WTC11 (cell line): ENCODE measurements around the gene TMEM250. TPM values are rescaled to one million over a fixed set of nuclear protein-coding genes. Genes with fewer than 3 reads are reported as not detected.

ENCODE experiments used
- ATAC-seq: fragments of 200-7000 bp; cut with Tn5 transposase; 2 replicates; pipeline ENCODE4 v1.10.0; 2021; ENCODE audit warnings: mild to moderate bottlenecking, moderate library complexity
- CTCF ChIA-PET: fragments of 300-600 bp; sonication (Branson Sonifier 250); formaldehyde crosslinking; loops from one replicate; lab custom pipeline; 2021; ENCODE audit warnings: antibody characterized with exemption; lab: Charles Lee
- POLR2A ChIA-PET: fragments of 350-600 bp; sonication (Branson Sonifier 250); formaldehyde crosslinking; loops from one replicate; lab custom pipeline; 2021; ENCODE audit warnings: antibody characterized with exemption; lab: Charles Lee
- DNase-seq: peaks from one replicate; pipeline ENCODE4 v3.0.0; 2021; ENCODE audit warnings: low spot score
- H3K27ac Mint-ChIP-seq: 2 replicates; pipeline ENCODE4 v1.8.0; 2021; ENCODE audit warnings: mixed read lengths
- H3K27me3 Mint-ChIP-seq: 2 replicates; pipeline ENCODE4 v1.8.0; 2021; ENCODE audit warnings: low read depth, mild to moderate bottlenecking, moderate library complexity, mixed read lengths
- H3K36me3 Mint-ChIP-seq: 2 replicates; pipeline ENCODE4 v1.8.0; 2021; ENCODE audit warnings: mixed read lengths
- H3K4me1 Mint-ChIP-seq: 2 replicates; pipeline ENCODE4 v1.8.0; 2022; ENCODE audit warnings: mixed read lengths
- H3K4me3 Mint-ChIP-seq: 2 replicates; pipeline ENCODE4 v1.8.0; 2021; ENCODE audit warnings: mild to moderate bottlenecking, moderate library complexity, mixed read lengths
- H3K9me3 Mint-ChIP-seq: 2 replicates; pipeline ENCODE4 v1.8.0; 2021; ENCODE audit warnings: mixed read lengths
- ESRRA ChIP-seq: sonication (generic); formaldehyde crosslinking; IDR thresholded peaks from 2 replicates; pipeline ENCODE4 v1.8.1; 2022; ENCODE audit warnings: mild to moderate bottlenecking, missing genetic modification reagents, borderline replicate concordance
- FOXJ3 ChIP-seq: sonication (generic); formaldehyde crosslinking; IDR thresholded peaks from 2 replicates; pipeline ENCODE4 v1.9.0; 2021; ENCODE audit warnings: missing genetic modification reagents, mild to moderate bottlenecking, borderline replicate concordance
- FOXK1 ChIP-seq: sonication (generic); formaldehyde crosslinking; IDR thresholded peaks from 2 replicates; pipeline ENCODE4 v1.8.0; 2022; ENCODE audit warnings: mild to moderate bottlenecking, moderate library complexity, missing genetic modification reagents
- GRHL2 ChIP-seq: fragments of 250-450 bp; sonication (Bioruptor Pico); IDR thresholded peaks from 2 replicates; pipeline ENCODE4 v1.8.0; 2022; ENCODE audit warnings: mild to moderate bottlenecking, moderate library complexity; ENCODE audit not compliant: insufficient replicate concordance, severe bottlenecking
- JUN ChIP-seq: sonication (generic); formaldehyde crosslinking; IDR thresholded peaks from 2 replicates; pipeline ENCODE4 v1.8.0; 2023; ENCODE audit warnings: mild to moderate bottlenecking, missing genetic modification reagents
- NR2C2 ChIP-seq: sonication (generic); formaldehyde crosslinking; IDR thresholded peaks from 2 replicates; pipeline ENCODE4 v1.8.0; 2022; ENCODE audit warnings: mild to moderate bottlenecking, missing genetic modification reagents
- RELA ChIP-seq: sonication (generic); formaldehyde crosslinking; IDR thresholded peaks from 2 replicates; pipeline ENCODE4 v1.8.1; 2022; ENCODE audit warnings: missing genetic modification reagents, mild to moderate bottlenecking, borderline replicate concordance
- RORB ChIP-seq: fragments of 250-450 bp; sonication (Bioruptor Pico); IDR thresholded peaks from 2 replicates; pipeline ENCODE4 v1.9.0; 2021; ENCODE audit warnings: mild to moderate bottlenecking
- SMAD3 ChIP-seq: sonication (generic); formaldehyde crosslinking; IDR thresholded peaks from 2 replicates; pipeline ENCODE4 v1.8.0; 2022; ENCODE audit warnings: missing genetic modification reagents, mild to moderate bottlenecking, borderline replicate concordance
- SMAD4 ChIP-seq: sonication (generic); formaldehyde crosslinking; IDR thresholded peaks from 2 replicates; pipeline ENCODE4 v1.8.0; 2022; ENCODE audit warnings: mild to moderate bottlenecking, missing genetic modification reagents
- SOX15 ChIP-seq: fragments of 250-450 bp; sonication (Bioruptor Pico); IDR thresholded peaks from 2 replicates; pipeline ENCODE4 v1.9.0; 2021; ENCODE audit warnings: mild to moderate bottlenecking
- ZNF138 ChIP-seq: sonication (generic); formaldehyde crosslinking; conservative IDR thresholded peaks from 2 replicates; pipeline ENCODE4 v1.8.1; 2022; ENCODE audit warnings: mild to moderate bottlenecking, moderate library complexity, missing genetic modification reagents
- ZNF416 ChIP-seq: fragments of 250-450 bp; sonication (Bioruptor Pico); IDR thresholded peaks from 2 replicates; pipeline ENCODE4 v1.9.0; 2021; ENCODE audit warnings: mild to moderate bottlenecking, inconsistent platforms
- total RNA-seq: library from RNA; stranded (reverse); gene quantifications from 3 replicates; pipeline ENCODE4 v1.2.3, GENCODE V29; 2021
- TF ChIP-seq, protein P1 (sequence below): fragments of 250-450 bp; sonication (Bioruptor Pico); IDR thresholded peaks from 2 replicates; pipeline ENCODE4 v1.9.0; 2021; ENCODE audit warnings: mild to moderate bottlenecking, borderline replicate concordance
- TF ChIP-seq, protein P2 (sequence below): fragments of 200-600 bp; IDR thresholded peaks from 2 replicates; pipeline ENCODE4 v1.8.0; 2022; ENCODE audit warnings: antibody characterized with exemption
- TF ChIP-seq, protein P3 (sequence below): sonication (generic); formaldehyde crosslinking; IDR thresholded peaks from 2 replicates; pipeline ENCODE4 v1.8.1; 2023; ENCODE audit warnings: mild to moderate bottlenecking, missing genetic modification reagents
- TF ChIP-seq, protein P4 (sequence below): sonication (generic); formaldehyde crosslinking; IDR thresholded peaks from 2 replicates; pipeline ENCODE4 v1.8.0; 2023; ENCODE audit warnings: mild to moderate bottlenecking, missing genetic modification reagents
- TF ChIP-seq, protein P5 (sequence below): sonication (generic); formaldehyde crosslinking; IDR thresholded peaks from 2 replicates; pipeline ENCODE4 v1.8.0; 2022; ENCODE audit warnings: mild to moderate bottlenecking, missing genetic modification reagents
- TF ChIP-seq, protein P6 (sequence below): sonication (generic); formaldehyde crosslinking; IDR thresholded peaks from 2 replicates; pipeline ENCODE4 v1.8.1; 2022; ENCODE audit warnings: low read depth, missing genetic modification reagents, borderline replicate concordance
- TF ChIP-seq, protein P7 (sequence below): sonication (generic); formaldehyde crosslinking; IDR thresholded peaks from 2 replicates; pipeline ENCODE4 v1.8.1; 2022; ENCODE audit warnings: mild to moderate bottlenecking, missing genetic modification reagents, moderate library complexity, borderline replicate concordance

Gene TMEM250
- total RNA-seq, 1 experiment from 2014 or later = 39.4 TPM

DNA sequence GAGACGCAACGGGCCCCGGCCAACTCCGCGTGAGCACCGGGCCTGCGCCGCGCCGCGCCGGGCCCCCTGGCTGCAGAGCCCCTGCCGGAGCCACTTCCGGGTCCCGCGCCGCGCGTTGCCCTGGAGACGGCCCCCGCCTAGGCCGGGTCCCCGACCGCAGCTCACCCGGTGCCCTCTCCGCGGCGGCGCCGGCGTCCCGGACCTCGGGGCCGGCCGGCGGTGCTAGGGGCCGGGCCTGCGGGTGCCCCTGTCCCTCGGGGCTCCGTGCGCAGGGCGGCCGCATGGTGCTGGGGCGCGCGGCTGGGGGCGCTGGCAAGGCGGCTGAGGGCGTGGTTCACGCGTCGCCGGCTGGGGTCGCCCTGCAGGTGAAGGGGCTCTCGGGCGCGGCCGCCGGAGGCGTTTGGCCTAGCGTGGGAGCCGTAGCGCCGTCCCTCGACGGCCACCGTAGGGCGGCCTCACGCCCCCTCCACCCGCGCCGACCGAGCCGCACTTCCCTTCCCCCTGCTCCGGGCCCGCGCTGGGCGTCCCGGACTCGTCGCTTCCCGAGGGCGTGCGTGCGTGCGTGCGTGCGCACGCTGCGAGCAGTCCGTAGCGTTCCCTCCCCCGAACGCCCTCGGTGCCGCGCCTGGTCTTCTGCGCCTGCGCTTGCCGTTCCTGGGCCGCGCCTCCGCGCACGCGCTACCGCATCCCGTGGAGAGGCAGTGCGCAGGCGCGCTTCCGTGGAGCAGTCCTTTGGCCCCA lies at the start of gene TMEM250 (continued):
- TF ChIP-seq, protein P1, sequence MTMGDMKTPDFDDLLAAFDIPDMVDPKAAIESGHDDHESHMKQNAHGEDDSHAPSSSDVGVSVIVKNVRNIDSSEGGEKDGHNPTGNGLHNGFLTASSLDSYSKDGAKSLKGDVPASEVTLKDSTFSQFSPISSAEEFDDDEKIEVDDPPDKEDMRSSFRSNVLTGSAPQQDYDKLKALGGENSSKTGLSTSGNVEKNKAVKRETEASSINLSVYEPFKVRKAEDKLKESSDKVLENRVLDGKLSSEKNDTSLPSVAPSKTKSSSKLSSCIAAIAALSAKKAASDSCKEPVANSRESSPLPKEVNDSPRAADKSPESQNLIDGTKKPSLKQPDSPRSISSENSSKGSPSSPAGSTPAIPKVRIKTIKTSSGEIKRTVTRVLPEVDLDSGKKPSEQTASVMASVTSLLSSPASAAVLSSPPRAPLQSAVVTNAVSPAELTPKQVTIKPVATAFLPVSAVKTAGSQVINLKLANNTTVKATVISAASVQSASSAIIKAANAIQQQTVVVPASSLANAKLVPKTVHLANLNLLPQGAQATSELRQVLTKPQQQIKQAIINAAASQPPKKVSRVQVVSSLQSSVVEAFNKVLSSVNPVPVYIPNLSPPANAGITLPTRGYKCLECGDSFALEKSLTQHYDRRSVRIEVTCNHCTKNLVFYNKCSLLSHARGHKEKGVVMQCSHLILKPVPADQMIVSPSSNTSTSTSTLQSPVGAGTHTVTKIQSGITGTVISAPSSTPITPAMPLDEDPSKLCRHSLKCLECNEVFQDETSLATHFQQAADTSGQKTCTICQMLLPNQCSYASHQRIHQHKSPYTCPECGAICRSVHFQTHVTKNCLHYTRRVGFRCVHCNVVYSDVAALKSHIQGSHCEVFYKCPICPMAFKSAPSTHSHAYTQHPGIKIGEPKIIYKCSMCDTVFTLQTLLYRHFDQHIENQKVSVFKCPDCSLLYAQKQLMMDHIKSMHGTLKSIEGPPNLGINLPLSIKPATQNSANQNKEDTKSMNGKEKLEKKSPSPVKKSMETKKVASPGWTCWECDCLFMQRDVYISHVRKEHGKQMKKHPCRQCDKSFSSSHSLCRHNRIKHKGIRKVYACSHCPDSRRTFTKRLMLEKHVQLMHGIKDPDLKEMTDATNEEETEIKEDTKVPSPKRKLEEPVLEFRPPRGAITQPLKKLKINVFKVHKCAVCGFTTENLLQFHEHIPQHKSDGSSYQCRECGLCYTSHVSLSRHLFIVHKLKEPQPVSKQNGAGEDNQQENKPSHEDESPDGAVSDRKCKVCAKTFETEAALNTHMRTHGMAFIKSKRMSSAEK (CRISPR knock-in tag) = no peak
- no peak for TF ChIP-seq RORB (CRISPR knock-in tag)
- no peak for TF ChIP-seq NR2C2 (CRISPR knock-in tag)
- TF ChIP-seq JUN = peak; percentile 28; the same call in 1 of the 2 replicates
- TF ChIP-seq, protein P2, sequence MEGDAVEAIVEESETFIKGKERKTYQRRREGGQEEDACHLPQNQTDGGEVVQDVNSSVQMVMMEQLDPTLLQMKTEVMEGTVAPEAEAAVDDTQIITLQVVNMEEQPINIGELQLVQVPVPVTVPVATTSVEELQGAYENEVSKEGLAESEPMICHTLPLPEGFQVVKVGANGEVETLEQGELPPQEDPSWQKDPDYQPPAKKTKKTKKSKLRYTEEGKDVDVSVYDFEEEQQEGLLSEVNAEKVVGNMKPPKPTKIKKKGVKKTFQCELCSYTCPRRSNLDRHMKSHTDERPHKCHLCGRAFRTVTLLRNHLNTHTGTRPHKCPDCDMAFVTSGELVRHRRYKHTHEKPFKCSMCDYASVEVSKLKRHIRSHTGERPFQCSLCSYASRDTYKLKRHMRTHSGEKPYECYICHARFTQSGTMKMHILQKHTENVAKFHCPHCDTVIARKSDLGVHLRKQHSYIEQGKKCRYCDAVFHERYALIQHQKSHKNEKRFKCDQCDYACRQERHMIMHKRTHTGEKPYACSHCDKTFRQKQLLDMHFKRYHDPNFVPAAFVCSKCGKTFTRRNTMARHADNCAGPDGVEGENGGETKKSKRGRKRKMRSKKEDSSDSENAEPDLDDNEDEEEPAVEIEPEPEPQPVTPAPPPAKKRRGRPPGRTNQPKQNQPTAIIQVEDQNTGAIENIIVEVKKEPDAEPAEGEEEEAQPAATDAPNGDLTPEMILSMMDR = no peak
- TF ChIP-seq ZNF138 = no peak
- TF ChIP-seq SMAD3 = peak; percentile 32; the same call in 1 of the 2 replicates
- TF ChIP-seq, protein P3, sequence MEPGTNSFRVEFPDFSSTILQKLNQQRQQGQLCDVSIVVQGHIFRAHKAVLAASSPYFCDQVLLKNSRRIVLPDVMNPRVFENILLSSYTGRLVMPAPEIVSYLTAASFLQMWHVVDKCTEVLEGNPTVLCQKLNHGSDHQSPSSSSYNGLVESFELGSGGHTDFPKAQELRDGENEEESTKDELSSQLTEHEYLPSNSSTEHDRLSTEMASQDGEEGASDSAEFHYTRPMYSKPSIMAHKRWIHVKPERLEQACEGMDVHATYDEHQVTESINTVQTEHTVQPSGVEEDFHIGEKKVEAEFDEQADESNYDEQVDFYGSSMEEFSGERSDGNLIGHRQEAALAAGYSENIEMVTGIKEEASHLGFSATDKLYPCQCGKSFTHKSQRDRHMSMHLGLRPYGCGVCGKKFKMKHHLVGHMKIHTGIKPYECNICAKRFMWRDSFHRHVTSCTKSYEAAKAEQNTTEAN (CRISPR knock-in tag) = peak; percentile 94
- TF ChIP-seq FOXK1 (CRISPR knock-in tag) = peak; percentile 75; the same call in 1 of the 2 replicates
- TF ChIP-seq GRHL2 = no peak
- TF ChIP-seq, protein P4, sequence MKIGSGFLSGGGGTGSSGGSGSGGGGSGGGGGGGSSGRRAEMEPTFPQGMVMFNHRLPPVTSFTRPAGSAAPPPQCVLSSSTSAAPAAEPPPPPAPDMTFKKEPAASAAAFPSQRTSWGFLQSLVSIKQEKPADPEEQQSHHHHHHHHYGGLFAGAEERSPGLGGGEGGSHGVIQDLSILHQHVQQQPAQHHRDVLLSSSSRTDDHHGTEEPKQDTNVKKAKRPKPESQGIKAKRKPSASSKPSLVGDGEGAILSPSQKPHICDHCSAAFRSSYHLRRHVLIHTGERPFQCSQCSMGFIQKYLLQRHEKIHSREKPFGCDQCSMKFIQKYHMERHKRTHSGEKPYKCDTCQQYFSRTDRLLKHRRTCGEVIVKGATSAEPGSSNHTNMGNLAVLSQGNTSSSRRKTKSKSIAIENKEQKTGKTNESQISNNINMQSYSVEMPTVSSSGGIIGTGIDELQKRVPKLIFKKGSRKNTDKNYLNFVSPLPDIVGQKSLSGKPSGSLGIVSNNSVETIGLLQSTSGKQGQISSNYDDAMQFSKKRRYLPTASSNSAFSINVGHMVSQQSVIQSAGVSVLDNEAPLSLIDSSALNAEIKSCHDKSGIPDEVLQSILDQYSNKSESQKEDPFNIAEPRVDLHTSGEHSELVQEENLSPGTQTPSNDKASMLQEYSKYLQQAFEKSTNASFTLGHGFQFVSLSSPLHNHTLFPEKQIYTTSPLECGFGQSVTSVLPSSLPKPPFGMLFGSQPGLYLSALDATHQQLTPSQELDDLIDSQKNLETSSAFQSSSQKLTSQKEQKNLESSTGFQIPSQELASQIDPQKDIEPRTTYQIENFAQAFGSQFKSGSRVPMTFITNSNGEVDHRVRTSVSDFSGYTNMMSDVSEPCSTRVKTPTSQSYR (CRISPR knock-in tag) = peak; percentile 17; the same call in 1 of the 2 replicates
- TF ChIP-seq ESRRA (CRISPR knock-in tag) = no peak
- no peak for TF ChIP-seq ZNF416 (CRISPR knock-in tag)
- TF ChIP-seq FOXJ3 = no peak

DNA sequence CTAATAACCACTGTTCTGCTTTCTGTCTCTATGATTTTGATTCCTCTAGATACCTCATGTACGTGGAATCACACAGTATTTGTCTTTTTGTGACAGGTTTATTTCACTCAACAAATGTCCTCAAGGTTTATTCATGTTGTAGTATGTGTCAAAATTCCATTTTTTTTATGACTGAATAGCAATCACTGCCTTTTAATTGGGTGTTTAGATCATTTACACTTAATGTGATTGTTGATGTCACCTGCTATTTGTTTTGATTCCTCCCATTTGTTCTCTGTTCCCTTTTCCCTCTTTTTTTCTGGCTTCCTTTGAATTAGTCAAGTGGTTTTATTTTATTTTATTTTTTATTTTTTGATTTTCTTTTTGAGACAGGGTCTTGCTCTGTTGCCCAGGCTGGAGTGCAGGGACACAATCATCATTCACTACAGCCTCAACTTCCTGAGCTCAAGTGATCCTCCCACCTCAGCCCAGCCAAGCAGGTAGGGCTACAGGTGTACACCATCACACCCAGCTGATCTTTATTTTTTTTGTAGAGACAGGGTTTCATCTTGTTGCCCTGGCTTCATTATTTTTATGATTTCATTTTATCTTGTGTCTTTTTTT lies 44.7 kb upstream of the TMEM250 start:
- ChIA-PET POLR2A (no interaction called here), CTCF (no interaction called here)
- Mint-ChIP-seq H3K27me3 (peaks cover under 1% of the 10 kb centered on the region; the same call in 1 of the 2 replicates), H3K4me1 (no peaks in the 10 kb centered on the region), H3K27ac (no peak overlapping the region), H3K9me3 (peaks cover 12% of the 10 kb centered on the region), H3K4me3 (no peak overlapping the region), H3K36me3 (peaks cover 2% of the 10 kb centered on the region; the same call in 1 of the 2 replicates)
- ATAC-seq = no peak
- DNase-seq = no peak
- TF ChIP-seq SMAD4 (CRISPR knock-in tag) = no peak
- TF ChIP-seq, protein P5, sequence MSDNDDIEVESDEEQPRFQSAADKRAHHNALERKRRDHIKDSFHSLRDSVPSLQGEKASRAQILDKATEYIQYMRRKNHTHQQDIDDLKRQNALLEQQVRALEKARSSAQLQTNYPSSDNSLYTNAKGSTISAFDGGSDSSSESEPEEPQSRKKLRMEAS (CRISPR knock-in tag) = no peak
- TF ChIP-seq, protein P6, sequence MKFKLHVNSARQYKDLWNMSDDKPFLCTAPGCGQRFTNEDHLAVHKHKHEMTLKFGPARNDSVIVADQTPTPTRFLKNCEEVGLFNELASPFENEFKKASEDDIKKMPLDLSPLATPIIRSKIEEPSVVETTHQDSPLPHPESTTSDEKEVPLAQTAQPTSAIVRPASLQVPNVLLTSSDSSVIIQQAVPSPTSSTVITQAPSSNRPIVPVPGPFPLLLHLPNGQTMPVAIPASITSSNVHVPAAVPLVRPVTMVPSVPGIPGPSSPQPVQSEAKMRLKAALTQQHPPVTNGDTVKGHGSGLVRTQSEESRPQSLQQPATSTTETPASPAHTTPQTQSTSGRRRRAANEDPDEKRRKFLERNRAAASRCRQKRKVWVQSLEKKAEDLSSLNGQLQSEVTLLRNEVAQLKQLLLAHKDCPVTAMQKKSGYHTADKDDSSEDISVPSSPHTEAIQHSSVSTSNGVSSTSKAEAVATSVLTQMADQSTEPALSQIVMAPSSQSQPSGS (CRISPR knock-in tag) = no peak
- TF ChIP-seq SOX15 (CRISPR knock-in tag) = no peak
- TF ChIP-seq RELA (CRISPR knock-in tag) = no peak
- TF ChIP-seq, protein P7, sequence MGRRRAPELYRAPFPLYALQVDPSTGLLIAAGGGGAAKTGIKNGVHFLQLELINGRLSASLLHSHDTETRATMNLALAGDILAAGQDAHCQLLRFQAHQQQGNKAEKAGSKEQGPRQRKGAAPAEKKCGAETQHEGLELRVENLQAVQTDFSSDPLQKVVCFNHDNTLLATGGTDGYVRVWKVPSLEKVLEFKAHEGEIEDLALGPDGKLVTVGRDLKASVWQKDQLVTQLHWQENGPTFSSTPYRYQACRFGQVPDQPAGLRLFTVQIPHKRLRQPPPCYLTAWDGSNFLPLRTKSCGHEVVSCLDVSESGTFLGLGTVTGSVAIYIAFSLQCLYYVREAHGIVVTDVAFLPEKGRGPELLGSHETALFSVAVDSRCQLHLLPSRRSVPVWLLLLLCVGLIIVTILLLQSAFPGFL (CRISPR knock-in tag) = no peak
